Neutrophil (primary cell): Measurements from ENCODE around the gene MAPK9.
"Not testable (repeated sequence)": the region's sequence is repeated elsewhere in the genome, so short reads cannot be mapped to it uniquely, and the experiment has no call there.

Experiments used
- H3K27ac ChIP-seq: fragments of 200-600 bp; sonication (generic); 2 replicates; pipeline ENCODE4 v1.5.1; 2016; ENCODE audit warnings: mild to moderate bottlenecking, moderate library complexity
- H3K27me3 ChIP-seq: fragments of 200-600 bp; sonication (generic); 2 replicates; pipeline ENCODE4 v1.6.0; 2016; ENCODE audit warnings: mild to moderate bottlenecking
- H3K36me3 ChIP-seq: fragments of 200-600 bp; sonication (generic); 2 replicates; pipeline ENCODE4 v1.5.1; 2017
- H3K4me1 ChIP-seq, 2 experiments: fragments of 200-600 bp in 1 of 2; sonication (generic) in 1 of 2; 1 replicate in 1 of 2; 2 replicates in 1 of 2; pipeline versions ENCODE4 v1.5.1 to v1.6.1; 2013 to 2016; ENCODE audit warnings: low read depth in 1 of 2, low read length in 1 of 2, mild to moderate bottlenecking in 1 of 2, moderate library complexity in 1 of 2; ENCODE audit not compliant: control insufficient read depth in 1 of 2, insufficient read depth in 1 of 2
- H3K4me3 ChIP-seq, 2 experiments: fragments of 200-600 bp in 1 of 2; sonication (generic) in 1 of 2; 1 replicate in 1 of 2; 2 replicates in 1 of 2; pipeline ENCODE4 v1.5.1; 2013 to 2016; ENCODE audit warnings: low read depth in 1 of 2, low read length in 1 of 2, mild to moderate bottlenecking in 1 of 2, moderate library complexity in 1 of 2
- H3K9me3 ChIP-seq: fragments of 200-600 bp; sonication (generic); 2 replicates; pipeline ENCODE4 v1.5.1; 2016
- TF ChIP-seq, protein P1 (sequence below): fragments of 200-600 bp; sonication (generic); IDR thresholded peaks from 2 replicates; pipeline ENCODE4 v1.5.1; 2016; ENCODE audit warnings: antibody characterized with exemption

MAPK9 gene

DNA sequence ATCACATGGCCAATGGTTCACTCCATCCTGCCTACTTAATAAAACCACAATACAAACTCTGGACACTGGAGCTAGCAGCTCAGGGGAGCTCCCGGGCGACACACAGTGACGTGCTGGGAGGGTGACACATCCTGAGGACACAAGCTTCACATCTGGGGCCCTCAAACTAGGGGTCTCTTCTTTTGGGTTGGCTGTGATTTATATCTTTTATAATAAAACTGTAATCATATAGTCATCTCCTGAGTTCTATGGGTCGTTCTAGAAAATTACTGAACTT is 12.1 kb upstream of the MAPK9 start:
- Histone ChIP-seq H3K36me3 (no peaks in the 10 kb centered on the region), H3K4me1 (no peaks in the 10 kb centered on the region), H3K27me3 (peaks cover 24% of the 10 kb centered on the region), H3K27ac (no peak overlapping the region), H3K4me3 (no peak overlapping the region), H3K9me3 (no peaks in the 10 kb centered on the region)
- TF ChIP-seq, protein P1, sequence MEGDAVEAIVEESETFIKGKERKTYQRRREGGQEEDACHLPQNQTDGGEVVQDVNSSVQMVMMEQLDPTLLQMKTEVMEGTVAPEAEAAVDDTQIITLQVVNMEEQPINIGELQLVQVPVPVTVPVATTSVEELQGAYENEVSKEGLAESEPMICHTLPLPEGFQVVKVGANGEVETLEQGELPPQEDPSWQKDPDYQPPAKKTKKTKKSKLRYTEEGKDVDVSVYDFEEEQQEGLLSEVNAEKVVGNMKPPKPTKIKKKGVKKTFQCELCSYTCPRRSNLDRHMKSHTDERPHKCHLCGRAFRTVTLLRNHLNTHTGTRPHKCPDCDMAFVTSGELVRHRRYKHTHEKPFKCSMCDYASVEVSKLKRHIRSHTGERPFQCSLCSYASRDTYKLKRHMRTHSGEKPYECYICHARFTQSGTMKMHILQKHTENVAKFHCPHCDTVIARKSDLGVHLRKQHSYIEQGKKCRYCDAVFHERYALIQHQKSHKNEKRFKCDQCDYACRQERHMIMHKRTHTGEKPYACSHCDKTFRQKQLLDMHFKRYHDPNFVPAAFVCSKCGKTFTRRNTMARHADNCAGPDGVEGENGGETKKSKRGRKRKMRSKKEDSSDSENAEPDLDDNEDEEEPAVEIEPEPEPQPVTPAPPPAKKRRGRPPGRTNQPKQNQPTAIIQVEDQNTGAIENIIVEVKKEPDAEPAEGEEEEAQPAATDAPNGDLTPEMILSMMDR, result no peak

GRCh38 chr5:180303226-180304015 is 11.5 kb upstream of the MAPK9 start:
- no peaks in the 10 kb centered on the region for H3K4me1 ChIP-seq
- H3K9me3 ChIP-seq, result no peaks in the 10 kb centered on the region
- TF ChIP-seq, protein P1, result no peak
- no peak overlapping the region for H3K4me3 ChIP-seq
- H3K27me3 ChIP-seq, result peaks cover 24% of the 10 kb centered on the region
- no peak overlapping the region for H3K27ac ChIP-seq
- no peaks in the 10 kb centered on the region for H3K36me3 ChIP-seq

GRCh38 chr5:180302256-180302655 is 10.4 kb upstream of the MAPK9 start:
- H3K36me3 ChIP-seq, result no peaks in the 10 kb centered on the region

DNA sequence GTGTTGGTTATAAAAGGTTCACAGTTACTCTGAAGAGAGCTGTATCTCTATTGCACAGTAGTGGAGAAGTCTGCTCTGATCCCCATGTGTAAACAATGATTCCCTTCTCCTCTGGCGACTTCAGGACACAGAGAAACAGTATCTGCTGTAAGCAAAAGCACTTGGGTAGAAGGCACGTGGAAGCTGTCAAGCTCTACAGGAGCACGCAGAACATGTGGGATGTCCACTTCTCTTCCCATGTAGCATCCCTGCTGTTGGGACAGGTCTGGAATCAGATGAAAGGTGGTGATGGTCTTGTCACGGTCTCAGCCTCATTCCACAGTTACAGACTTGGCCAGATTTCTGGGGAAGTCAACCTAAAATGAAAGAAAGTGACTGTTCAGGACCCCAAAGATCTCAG is 9.4 kb upstream of the MAPK9 start:
- TF ChIP-seq, protein P1, result no peak
- Histone ChIP-seq H3K27me3 (peaks cover 24% of the 10 kb centered on the region), H3K4me3 (no peak overlapping the region)

More at GRCh38 chr5:180302256-180302655, 10.4 kb upstream of the MAPK9 start:
- TF ChIP-seq, protein P1, result no peak
- Histone ChIP-seq H3K9me3 (no peaks in the 10 kb centered on the region), H3K27me3 (peaks cover 24% of the 10 kb centered on the region), H3K27ac (no peak overlapping the region), H3K4me1 (no peaks in the 10 kb centered on the region), H3K4me3 (no peak overlapping the region)

GRCh38 chr5:180299526-180299925 is 7.6 kb upstream of the MAPK9 start:
- no peak overlapping the region for H3K4me3 ChIP-seq
- no peaks in the 10 kb centered on the region for H3K9me3 ChIP-seq
- no peak overlapping the region for H3K27ac ChIP-seq
- H3K27me3 ChIP-seq, result peaks cover 24% of the 10 kb centered on the region
- H3K4me1 ChIP-seq, result peaks cover 10 to 15% of the 10 kb centered on the region in 2 experiments
- TF ChIP-seq, protein P1, result no peak
- H3K36me3 ChIP-seq, result no peaks in the 10 kb centered on the region

More for the DNA sequence above, 9.4 kb upstream of the MAPK9 start:
- Histone ChIP-seq H3K9me3 (no peaks in the 10 kb centered on the region), H3K27ac (no peak overlapping the region), H3K36me3 (no peaks in the 10 kb centered on the region), H3K4me1 (peaks cover 0 to 3% of the 10 kb centered on the region in 2 experiments)

GRCh38 chr5:180299014-180299413 is 7.1 kb upstream of the MAPK9 start:
- H3K27ac ChIP-seq, H3K4me3 ChIP-seq, H3K9me3 ChIP-seq, H3K36me3 ChIP-seq: not testable (repeated sequence)
- Histone ChIP-seq H3K27me3 (peaks cover 24% of the 10 kb centered on the region), H3K4me1 (peaks cover 15 to 20% of the 10 kb centered on the region in 2 experiments)
